ENCODE results near the gene MED13L.

Gene MED13L

GRCh38 chr12:116313194-116313927 is 35.9 kb upstream of the MED13L start:
- intact Hi-C loops (cut with micrococcal nuclease): no loop called here
- no peaks in the 10 kb centered on the region for H3K36me3 Mint-ChIP-seq (ENCODE audit: low read depth)
- H3K9me3 Mint-ChIP-seq: peaks cover 10% of the 10 kb centered on the region
- no peak overlapping the region for H3K4me3 Mint-ChIP-seq
- peaks cover 23% of the 10 kb centered on the region for H3K4me1 Mint-ChIP-seq (ENCODE audit: low read depth)
- H3K27me3 Mint-ChIP-seq: peaks cover 12% of the 10 kb centered on the region
- no peak overlapping the region for H3K27ac Mint-ChIP-seq

DNA sequence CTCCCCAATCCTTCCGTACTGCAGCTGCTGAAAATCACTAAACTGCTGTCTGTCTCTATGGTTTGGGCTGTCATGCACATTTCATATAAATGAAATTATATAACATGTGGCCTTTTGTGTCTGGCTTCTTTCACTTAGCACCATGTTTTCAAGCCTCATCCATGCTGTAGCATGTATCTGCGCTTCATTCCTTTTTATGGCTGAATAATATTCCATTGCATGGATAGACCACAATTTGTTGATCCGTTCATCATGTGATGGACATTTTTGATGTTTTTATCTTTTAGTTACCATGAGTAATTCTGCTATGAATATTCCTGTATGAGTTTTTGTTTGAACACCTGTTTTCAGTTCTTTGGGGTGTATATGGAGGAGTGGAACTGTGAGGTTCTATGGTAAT is 32.6 kb upstream of the MED13L start:
- Mint-ChIP-seq H3K9me3 (peaks cover 10% of the 10 kb centered on the region), H3K27ac (no peak overlapping the region), H3K27me3 (no peaks in the 10 kb centered on the region), H3K4me1 (ENCODE audit: low read depth) (peaks cover 10% of the 10 kb centered on the region), H3K4me3 (no peak overlapping the region), H3K36me3 (ENCODE audit: low read depth) (no peaks in the 10 kb centered on the region)
- intact Hi-C loops (cut with micrococcal nuclease): no loop called here

DNA sequence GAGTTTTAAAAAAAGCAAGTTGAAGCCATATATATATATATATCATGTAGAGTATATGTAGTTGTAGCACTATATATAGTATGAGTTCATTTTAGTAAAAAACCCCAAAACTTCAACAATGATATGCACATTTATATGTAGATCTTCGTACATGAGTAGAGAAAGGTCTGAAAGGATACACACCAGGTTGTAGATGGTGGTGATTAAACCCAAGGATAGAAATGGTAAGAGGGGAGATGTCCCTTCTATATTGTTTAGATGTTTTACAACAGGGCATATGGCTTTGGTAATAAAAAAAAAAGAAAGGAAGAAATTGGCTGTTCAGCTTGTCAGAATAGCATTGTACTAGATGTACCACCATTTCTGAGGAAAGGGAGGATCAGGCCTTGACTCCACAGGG is 31.9 kb upstream of the MED13L start:
- peaks cover 2% of the 10 kb centered on the region for H3K4me1 Mint-ChIP-seq (ENCODE audit: low read depth)
- no peak overlapping the region for H3K27ac Mint-ChIP-seq
- no peaks in the 10 kb centered on the region for H3K27me3 Mint-ChIP-seq
- no peak overlapping the region for H3K4me3 Mint-ChIP-seq
- intact Hi-C loops (cut with micrococcal nuclease): no loop called here
- H3K36me3 Mint-ChIP-seq (ENCODE audit: low read depth): no peaks in the 10 kb centered on the region
- H3K9me3 Mint-ChIP-seq: peaks cover 10% of the 10 kb centered on the region

- H3K4me3 Mint-ChIP-seq: no peak overlapping the region
These were observed 31.2 kb upstream of the MED13L start for GRCh38 chr12:116308647-116309046.

GRCh38 chr12:116306968-116307367 is 29.5 kb upstream of the MED13L start:
- H3K4me3 Mint-ChIP-seq: no peak overlapping the region
- intact Hi-C loops (cut with micrococcal nuclease): no loop called here
- no peaks in the 10 kb centered on the region for H3K27me3 Mint-ChIP-seq
- peaks cover 10% of the 10 kb centered on the region for H3K9me3 Mint-ChIP-seq
- no peaks in the 10 kb centered on the region for H3K36me3 Mint-ChIP-seq (ENCODE audit: low read depth)
- no peak overlapping the region for H3K27ac Mint-ChIP-seq
- H3K4me1 Mint-ChIP-seq (ENCODE audit: low read depth): peaks cover 16% of the 10 kb centered on the region

More at GRCh38 chr12:116308647-116309046, 31.2 kb upstream of the MED13L start:
- Mint-ChIP-seq H3K27me3 (no peaks in the 10 kb centered on the region), H3K9me3 (peaks cover 10% of the 10 kb centered on the region), H3K4me1 (ENCODE audit: low read depth) (peaks cover 6% of the 10 kb centered on the region), H3K27ac (no peak overlapping the region), H3K36me3 (ENCODE audit: low read depth) (no peaks in the 10 kb centered on the region)
- intact Hi-C loops (cut with micrococcal nuclease): no loop called here

DNA sequence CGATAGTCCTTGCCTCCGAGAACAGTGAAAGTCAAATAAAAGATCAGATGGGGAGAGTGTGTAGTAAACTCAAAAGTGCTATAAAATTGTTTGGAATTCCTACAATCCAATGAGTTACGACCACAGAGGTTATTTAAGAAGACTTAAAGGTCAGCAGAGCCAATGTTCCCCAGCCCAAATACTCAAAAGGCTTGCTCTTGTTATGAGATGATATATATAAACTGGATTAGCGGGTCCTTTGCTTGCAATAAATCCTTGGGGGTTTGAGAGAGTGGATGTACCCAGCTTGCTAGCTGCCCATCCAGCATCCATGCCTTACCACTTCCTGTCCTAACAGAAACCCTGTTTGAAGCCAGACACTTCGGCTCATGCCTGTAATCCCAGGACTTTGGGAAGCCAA is 29.0 kb upstream of the MED13L start:
- H3K4me3 Mint-ChIP-seq: no peak overlapping the region
- peaks cover 10% of the 10 kb centered on the region for H3K9me3 Mint-ChIP-seq
- intact Hi-C loops (cut with micrococcal nuclease): no loop called here
- H3K27me3 Mint-ChIP-seq: no peaks in the 10 kb centered on the region
- no peaks in the 10 kb centered on the region for H3K36me3 Mint-ChIP-seq (ENCODE audit: low read depth)
- H3K27ac Mint-ChIP-seq: no peak overlapping the region
- peaks cover 19% of the 10 kb centered on the region for H3K4me1 Mint-ChIP-seq (ENCODE audit: low read depth)

DNA sequence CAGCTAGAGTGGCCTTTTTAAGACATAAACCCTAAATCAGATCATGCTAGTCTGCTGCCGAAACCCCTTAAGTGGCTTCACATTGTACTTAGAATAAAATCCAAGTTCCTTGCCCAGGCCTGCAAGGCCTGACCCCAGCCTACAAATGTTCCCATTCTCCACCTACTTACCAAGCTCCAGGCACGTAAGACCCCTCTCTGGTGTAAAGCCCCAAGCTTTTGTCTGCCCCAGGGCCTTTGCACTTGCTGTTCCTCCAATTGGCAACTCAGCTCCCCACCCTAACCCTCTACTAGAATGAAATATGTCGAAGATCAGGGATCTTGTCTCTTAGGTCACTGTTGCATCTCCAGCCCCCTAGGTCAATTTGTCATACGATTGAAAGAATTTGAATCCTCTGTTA is 27.1 kb upstream of the MED13L start:
- H3K27ac Mint-ChIP-seq: no peak overlapping the region
- no peak overlapping the region for H3K4me3 Mint-ChIP-seq
- intact Hi-C loops (cut with micrococcal nuclease): no loop called here

GRCh38 chr12:116303929-116304328 is 26.4 kb upstream of the MED13L start:
- intact Hi-C loops (cut with micrococcal nuclease): no loop called here
- Mint-ChIP-seq H3K4me1 (ENCODE audit: low read depth) (peaks cover 30% of the 10 kb centered on the region), H3K27ac (no peak overlapping the region), H3K27me3 (no peaks in the 10 kb centered on the region), H3K4me3 (no peak overlapping the region), H3K36me3 (ENCODE audit: low read depth) (no peaks in the 10 kb centered on the region), H3K9me3 (no peaks in the 10 kb centered on the region)

More for the DNA sequence above, 27.1 kb upstream of the MED13L start:
- Mint-ChIP-seq H3K9me3 (peaks cover 7% of the 10 kb centered on the region), H3K4me1 (ENCODE audit: low read depth) (peaks cover 23% of the 10 kb centered on the region), H3K27me3 (no peaks in the 10 kb centered on the region), H3K36me3 (ENCODE audit: low read depth) (no peaks in the 10 kb centered on the region)

- Mint-ChIP-seq H3K27ac (no peak overlapping the region), H3K27me3 (no peaks in the 10 kb centered on the region), H3K4me1 (ENCODE audit: low read depth) (peaks cover 33% of the 10 kb centered on the region), H3K4me3 (no peak overlapping the region), H3K36me3 (ENCODE audit: low read depth) (no peaks in the 10 kb centered on the region), H3K9me3 (no peaks in the 10 kb centered on the region)
- intact Hi-C loops (cut with micrococcal nuclease): no loop called here
These were observed 25.6 kb upstream of the MED13L start for GRCh38 chr12:116303066-116303465.

- Mint-ChIP-seq H3K27ac (no peak overlapping the region), H3K9me3 (no peaks in the 10 kb centered on the region), H3K36me3 (ENCODE audit: low read depth) (no peaks in the 10 kb centered on the region), H3K4me1 (ENCODE audit: low read depth) (peaks cover 36% of the 10 kb centered on the region), H3K27me3 (no peaks in the 10 kb centered on the region), H3K4me3 (no peak overlapping the region)
- intact Hi-C loops (cut with micrococcal nuclease): no loop called here
These were observed 24.9 kb upstream of the MED13L start for GRCh38 chr12:116302166-116303058.

- H3K4me1 Mint-ChIP-seq (ENCODE audit: low read depth): peaks cover 44% of the 10 kb centered on the region
- H3K27me3 Mint-ChIP-seq: peaks cover 2% of the 10 kb centered on the region
- H3K4me3 Mint-ChIP-seq: no peak overlapping the region
- H3K9me3 Mint-ChIP-seq: no peaks in the 10 kb centered on the region
- intact Hi-C loops (cut with micrococcal nuclease): no loop called here
- H3K27ac Mint-ChIP-seq: no peak overlapping the region
- no peaks in the 10 kb centered on the region for H3K36me3 Mint-ChIP-seq (ENCODE audit: low read depth)
These were observed 24.1 kb upstream of the MED13L start for GRCh38 chr12:116301621-116302020.

DNA sequence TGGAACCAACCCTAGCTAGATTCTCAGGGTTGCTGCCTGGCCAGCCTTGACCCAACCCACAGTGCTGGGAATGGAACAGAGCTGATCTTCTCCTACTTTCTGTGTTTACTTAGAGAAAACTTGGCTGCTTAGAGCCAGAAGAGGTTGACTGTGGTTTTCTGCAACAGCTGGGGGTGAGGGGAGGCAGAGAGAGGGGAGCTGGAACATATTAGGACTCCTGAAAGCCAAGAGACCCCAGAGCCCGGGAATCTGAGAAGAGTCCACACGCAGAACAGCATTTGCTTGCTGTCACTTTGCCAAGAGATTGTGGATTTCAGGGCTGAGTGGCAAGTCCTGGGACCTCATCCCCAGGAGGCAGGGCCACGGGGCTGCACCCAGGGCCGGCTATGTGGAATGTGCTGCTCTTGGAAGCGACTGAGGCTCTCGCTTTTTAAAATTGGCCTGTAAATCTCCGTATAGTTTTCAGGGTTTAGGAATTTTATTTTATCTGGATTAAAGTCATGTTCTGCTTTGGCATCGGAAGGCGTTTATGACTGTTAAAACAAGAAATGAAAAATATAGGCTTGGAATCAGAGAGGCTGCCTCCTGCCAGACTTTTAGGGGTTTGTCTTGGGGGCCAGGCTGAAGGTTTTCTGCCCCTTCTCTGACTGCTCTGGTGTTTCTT is 22.3 kb upstream of the MED13L start:
- Mint-ChIP-seq H3K4me3 (no peak overlapping the region), H3K4me1 (ENCODE audit: low read depth) (peaks cover 44% of the 10 kb centered on the region), H3K9me3 (no peaks in the 10 kb centered on the region), H3K36me3 (ENCODE audit: low read depth) (no peaks in the 10 kb centered on the region), H3K27me3 (peaks cover 6% of the 10 kb centered on the region), H3K27ac (peak overlapping the region; percentile 44)
- intact Hi-C loops (cut with micrococcal nuclease): no loop called here

DNA sequence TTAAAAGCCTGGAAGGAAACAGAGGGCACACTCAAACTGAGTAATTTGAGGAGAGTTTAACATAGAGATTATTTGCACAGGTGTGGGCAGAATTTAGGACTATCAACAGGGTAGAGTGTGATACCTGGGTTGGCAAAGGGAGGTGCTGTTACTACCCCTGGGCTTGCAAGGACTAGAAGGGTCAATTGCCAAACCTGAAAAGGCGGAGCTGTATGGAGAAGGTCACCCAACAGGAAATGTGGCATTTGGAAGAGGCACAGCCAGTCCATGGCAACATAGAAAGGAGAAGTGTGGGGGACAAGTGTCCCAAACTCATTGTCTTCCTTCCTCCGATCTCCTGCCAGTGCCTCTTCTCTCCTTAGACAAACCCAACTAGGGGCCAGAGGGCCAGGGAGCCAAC is 21.6 kb upstream of the MED13L start:
- H3K4me3 Mint-ChIP-seq: no peak overlapping the region
- intact Hi-C loops (cut with micrococcal nuclease): no loop called here
- peaks cover 6% of the 10 kb centered on the region for H3K27me3 Mint-ChIP-seq
- peaks cover 43% of the 10 kb centered on the region for H3K4me1 Mint-ChIP-seq (ENCODE audit: low read depth)
- H3K36me3 Mint-ChIP-seq (ENCODE audit: low read depth): no peaks in the 10 kb centered on the region
- H3K27ac Mint-ChIP-seq: peak overlapping the region; percentile 44
- no peaks in the 10 kb centered on the region for H3K9me3 Mint-ChIP-seq

DNA sequence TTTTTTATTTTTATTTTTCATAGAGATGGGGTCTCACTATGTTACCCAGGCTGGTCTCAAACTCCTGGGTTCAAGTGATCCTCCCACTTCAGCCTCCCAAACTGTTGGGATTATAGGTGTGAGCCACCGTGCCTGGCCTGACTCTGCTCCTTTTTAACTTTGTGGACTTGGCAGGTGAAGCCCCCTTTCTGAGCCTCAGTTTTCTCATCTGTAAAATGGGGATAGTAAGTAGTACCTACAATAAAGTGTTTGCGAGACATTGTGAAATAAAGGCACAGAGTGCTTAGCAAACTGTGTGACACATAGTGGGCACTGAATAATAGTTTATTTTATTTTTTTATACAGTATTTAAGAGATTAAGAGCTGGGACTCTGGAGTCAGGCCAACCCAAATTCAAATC is 21.1 kb upstream of the MED13L start:
- H3K27ac Mint-ChIP-seq: no peak overlapping the region
- H3K36me3 Mint-ChIP-seq (ENCODE audit: low read depth): no peaks in the 10 kb centered on the region
- intact Hi-C loops (cut with micrococcal nuclease): no loop called here
- peaks cover 6% of the 10 kb centered on the region for H3K27me3 Mint-ChIP-seq
- peaks cover 38% of the 10 kb centered on the region for H3K4me1 Mint-ChIP-seq (ENCODE audit: low read depth)
- H3K9me3 Mint-ChIP-seq: no peaks in the 10 kb centered on the region
- H3K4me3 Mint-ChIP-seq: no peak overlapping the region
